Measurements from ENCODE around the gene DLGAP4.
A peak's percentile ranks its signal among the peaks of the same experiment; 100 is the strongest.

Gene DLGAP4

GRCh38 chr20:36418711-36419110, 112.6 kb downstream of the DLGAP4 start:
- Histone ChIP-seq H3K36me3 (ENCODE audit: insufficient read depth, low read length) (no peaks in the 10 kb centered on the region), H3K9ac (ENCODE audit: low read depth, low read length) (no peak overlapping the region), H3K4me1 (ENCODE audit: insufficient read depth, low read length) (no peaks in the 10 kb centered on the region), H3K9me3 (ENCODE audit: control insufficient read depth, insufficient read depth, low read length) (no peaks in the 10 kb centered on the region)

GRCh38 chr20:36421641-36422040, 115.5 kb downstream of the DLGAP4 start:
- no peaks in the 10 kb centered on the region for H3K36me3 ChIP-seq (ENCODE audit: insufficient read depth, low read length)
- H3K4me1 ChIP-seq (ENCODE audit: insufficient read depth, low read length): no peaks in the 10 kb centered on the region
- H3K9me3 ChIP-seq (ENCODE audit: control insufficient read depth, insufficient read depth, low read length): no peaks in the 10 kb centered on the region
- no peak overlapping the region for H3K9ac ChIP-seq (ENCODE audit: low read depth, low read length)

- Histone ChIP-seq H3K9ac (ENCODE audit: low read depth, low read length) (no peak overlapping the region), H3K9me3 (ENCODE audit: control insufficient read depth, insufficient read depth, low read length) (no peaks in the 10 kb centered on the region), H3K36me3 (ENCODE audit: insufficient read depth, low read length) (no peaks in the 10 kb centered on the region), H3K4me1 (ENCODE audit: insufficient read depth, low read length) (no peaks in the 10 kb centered on the region)
These were observed 118.2 kb downstream of the DLGAP4 start for GRCh38 chr20:36424314-36424713.

GRCh38 chr20:36425166-36425565, 119.0 kb downstream of the DLGAP4 start:
- Histone ChIP-seq H3K9ac (ENCODE audit: low read depth, low read length) (no peak overlapping the region), H3K4me1 (ENCODE audit: insufficient read depth, low read length) (no peaks in the 10 kb centered on the region), H3K9me3 (ENCODE audit: control insufficient read depth, insufficient read depth, low read length) (no peaks in the 10 kb centered on the region), H3K36me3 (ENCODE audit: insufficient read depth, low read length) (no peaks in the 10 kb centered on the region)

- Histone ChIP-seq H3K4me1 (ENCODE audit: insufficient read depth, low read length) (no peaks in the 10 kb centered on the region), H3K36me3 (ENCODE audit: insufficient read depth, low read length) (no peaks in the 10 kb centered on the region), H3K9me3 (ENCODE audit: control insufficient read depth, insufficient read depth, low read length) (no peaks in the 10 kb centered on the region), H3K9ac (ENCODE audit: low read depth, low read length) (no peak overlapping the region)
These were observed 125.5 kb downstream of the DLGAP4 start for GRCh38 chr20:36431604-36432003.

- Histone ChIP-seq H3K9ac (ENCODE audit: low read depth, low read length) (no peak overlapping the region), H3K4me1 (ENCODE audit: insufficient read depth, low read length) (no peaks in the 10 kb centered on the region), H3K9me3 (ENCODE audit: control insufficient read depth, insufficient read depth, low read length) (no peaks in the 10 kb centered on the region), H3K36me3 (ENCODE audit: insufficient read depth, low read length) (no peaks in the 10 kb centered on the region)
These were observed 126.0 kb downstream of the DLGAP4 start for GRCh38 chr20:36432096-36432495.

GRCh38 chr20:36434383-36434782, 128.2 kb downstream of the DLGAP4 start:
- no peaks in the 10 kb centered on the region for H3K9me3 ChIP-seq (ENCODE audit: control insufficient read depth, insufficient read depth, low read length)
- H3K9ac ChIP-seq (ENCODE audit: low read depth, low read length): no peak overlapping the region
- no peaks in the 10 kb centered on the region for H3K4me1 ChIP-seq (ENCODE audit: insufficient read depth, low read length)
- H3K36me3 ChIP-seq (ENCODE audit: insufficient read depth, low read length): no peaks in the 10 kb centered on the region

- H3K36me3 ChIP-seq (ENCODE audit: insufficient read depth, low read length): no peaks in the 10 kb centered on the region
- H3K4me1 ChIP-seq (ENCODE audit: insufficient read depth, low read length): no peaks in the 10 kb centered on the region
- H3K9ac ChIP-seq (ENCODE audit: low read depth, low read length): no peak overlapping the region
- no peaks in the 10 kb centered on the region for H3K9me3 ChIP-seq (ENCODE audit: control insufficient read depth, insufficient read depth, low read length)
These were observed 129.0 kb downstream of the DLGAP4 start for GRCh38 chr20:36435124-36435523.

GRCh38 chr20:36435592-36436541, 129.7 kb downstream of the DLGAP4 start:
- H3K36me3 ChIP-seq (ENCODE audit: insufficient read depth, low read length): no peaks in the 10 kb centered on the region
- H3K9me3 ChIP-seq (ENCODE audit: control insufficient read depth, insufficient read depth, low read length): no peaks in the 10 kb centered on the region
- H3K4me1 ChIP-seq (ENCODE audit: insufficient read depth, low read length): no peaks in the 10 kb centered on the region
- peak overlapping the region; percentile 43; the same call in 1 of the 2 replicates for H3K9ac ChIP-seq (ENCODE audit: low read depth, low read length)

- H3K9ac ChIP-seq (ENCODE audit: low read depth, low read length): no peak overlapping the region
These were observed 133.0 kb downstream of the DLGAP4 start for GRCh38 chr20:36439040-36439730.

GRCh38 chr20:36439731-36440072, 133.6 kb downstream of the DLGAP4 start:
- Histone ChIP-seq H3K9ac (ENCODE audit: low read depth, low read length) (no peak overlapping the region), H3K36me3 (ENCODE audit: insufficient read depth, low read length) (no peaks in the 10 kb centered on the region), H3K4me1 (ENCODE audit: insufficient read depth, low read length) (no peaks in the 10 kb centered on the region), H3K9me3 (ENCODE audit: control insufficient read depth, insufficient read depth, low read length) (no peaks in the 10 kb centered on the region)

More at GRCh38 chr20:36439040-36439730, 133.0 kb downstream of the DLGAP4 start:
- H3K4me1 ChIP-seq (ENCODE audit: insufficient read depth, low read length): no peaks in the 10 kb centered on the region
- H3K36me3 ChIP-seq (ENCODE audit: insufficient read depth, low read length): no peaks in the 10 kb centered on the region
- H3K9me3 ChIP-seq (ENCODE audit: control insufficient read depth, insufficient read depth, low read length): no peaks in the 10 kb centered on the region

- no peaks in the 10 kb centered on the region for H3K36me3 ChIP-seq (ENCODE audit: insufficient read depth, low read length)
- no peak overlapping the region for H3K9ac ChIP-seq (ENCODE audit: low read depth, low read length)
- H3K9me3 ChIP-seq (ENCODE audit: control insufficient read depth, insufficient read depth, low read length): no peaks in the 10 kb centered on the region
- no peaks in the 10 kb centered on the region for H3K4me1 ChIP-seq (ENCODE audit: insufficient read depth, low read length)
These were observed 134.4 kb downstream of the DLGAP4 start for GRCh38 chr20:36440370-36441026.

- Histone ChIP-seq H3K4me1 (ENCODE audit: insufficient read depth, low read length) (no peaks in the 10 kb centered on the region), H3K36me3 (ENCODE audit: insufficient read depth, low read length) (no peaks in the 10 kb centered on the region), H3K9ac (ENCODE audit: low read depth, low read length) (no peak overlapping the region), H3K9me3 (ENCODE audit: control insufficient read depth, insufficient read depth, low read length) (no peaks in the 10 kb centered on the region)
These were observed 134.9 kb downstream of the DLGAP4 start for GRCh38 chr20:36441027-36441414.

- no peaks in the 10 kb centered on the region for H3K36me3 ChIP-seq (ENCODE audit: insufficient read depth, low read length)
- H3K9me3 ChIP-seq (ENCODE audit: control insufficient read depth, insufficient read depth, low read length): no peaks in the 10 kb centered on the region
- no peak overlapping the region for H3K9ac ChIP-seq (ENCODE audit: low read depth, low read length)
- H3K4me1 ChIP-seq (ENCODE audit: insufficient read depth, low read length): no peaks in the 10 kb centered on the region
These were observed 135.3 kb downstream of the DLGAP4 start for GRCh38 chr20:36441416-36441815.

Measured in ES-I3 (cell line).